ENCODE measurements around the gene FAM135A.
"Not testable (repeated sequence)": the region's sequence is repeated elsewhere in the genome, so short reads cannot be mapped to it uniquely, and the experiment has no call there.

FAM135A gene

GRCh38 chr6:70459699-70460098, 46.4 kb downstream of the FAM135A start:
- not testable (repeated sequence) for DNase-seq (ENCODE audit: low read depth in 2 of 2)

DNA sequence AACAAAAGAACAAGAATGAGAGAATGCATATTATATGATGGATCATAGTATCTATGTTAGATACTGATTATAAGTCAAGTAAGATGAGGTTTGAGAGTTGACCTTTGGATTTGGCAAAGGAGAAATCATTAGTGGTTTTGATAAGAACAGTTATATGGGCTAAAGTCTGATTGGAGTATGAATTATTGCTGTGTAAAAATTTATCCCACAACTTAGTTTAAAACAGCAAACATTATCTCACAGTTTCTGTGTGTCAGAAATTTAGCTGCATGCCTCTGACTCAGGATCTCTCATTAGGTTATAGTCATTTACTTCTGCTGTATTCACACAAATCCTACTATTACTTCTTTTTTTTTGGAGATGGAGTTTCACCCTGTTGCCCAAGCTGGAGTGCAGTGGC, 56.7 kb downstream of the FAM135A start:
- no peak for DNase-seq (ENCODE audit: low read depth in 2 of 2)

- not testable (repeated sequence) for DNase-seq (ENCODE audit: low read depth in 2 of 2)
Observed at GRCh38 chr6:70470510-70470909, 57.2 kb downstream of the FAM135A start.

DNA sequence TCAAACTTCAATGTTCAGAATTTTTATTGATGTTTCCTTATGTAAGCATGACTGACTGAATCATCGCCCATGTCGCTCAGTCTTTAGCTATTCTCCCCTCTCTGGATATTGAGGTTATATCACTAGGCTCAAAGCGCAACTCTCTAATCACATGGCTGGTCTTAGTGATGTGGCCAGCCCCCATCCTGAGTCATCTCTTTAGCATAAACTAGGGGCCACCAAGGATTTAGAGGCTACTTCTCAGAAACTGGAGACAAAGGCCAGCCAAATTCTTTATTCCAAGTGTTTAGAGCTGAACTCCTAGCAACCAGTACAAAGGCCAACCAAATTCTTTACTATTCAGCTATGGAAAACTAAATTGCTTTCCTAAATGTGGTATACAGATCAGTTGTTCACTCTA, 61.4 kb downstream of the FAM135A start:
- DNase-seq (ENCODE audit: low read depth in 2 of 2) = no peak

DNA sequence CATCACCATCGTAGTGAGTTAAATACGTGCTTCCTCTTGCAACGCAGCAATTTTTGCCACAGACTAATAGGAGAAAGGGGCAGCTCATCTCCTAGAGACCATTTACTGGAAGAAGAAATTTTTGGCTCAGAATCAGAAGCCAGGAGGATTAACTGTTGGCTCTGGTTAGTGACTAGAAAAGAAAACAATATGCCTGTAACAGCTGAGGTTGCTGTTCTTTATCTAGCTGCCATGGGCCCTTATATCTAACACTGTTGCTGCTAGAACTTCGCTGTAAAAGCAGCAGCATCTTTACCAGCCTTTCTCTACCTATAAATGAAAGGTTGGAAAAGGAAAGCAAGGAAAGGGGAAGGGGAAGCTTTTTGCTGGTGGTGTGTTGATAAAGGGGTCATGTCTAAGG, 65.9 kb downstream of the FAM135A start:
- DNase-seq (ENCODE audit: low read depth in 2 of 2) = no peak

DNA sequence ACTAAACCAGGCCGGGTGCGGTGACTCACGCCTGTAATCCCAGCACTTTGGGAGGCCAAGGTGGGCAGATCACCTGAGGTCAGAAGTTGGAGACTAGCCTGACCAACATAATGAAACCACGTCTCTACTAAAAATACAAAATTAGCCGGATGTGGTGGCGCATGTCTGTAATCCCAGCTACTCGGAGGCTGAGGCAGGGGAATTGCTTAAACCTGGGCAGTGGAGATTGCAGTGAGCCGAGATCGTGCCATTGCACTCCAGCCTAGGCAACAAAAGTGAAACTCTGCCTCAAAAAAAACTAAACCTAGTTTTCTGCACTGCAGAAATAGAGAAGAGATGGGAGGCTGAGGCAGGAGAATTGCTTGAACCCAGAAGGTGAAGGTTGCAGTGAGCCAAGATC, 73.3 kb downstream of the FAM135A start:
- not testable (repeated sequence) for DNase-seq (ENCODE audit: low read depth in 2 of 2)

DNA sequence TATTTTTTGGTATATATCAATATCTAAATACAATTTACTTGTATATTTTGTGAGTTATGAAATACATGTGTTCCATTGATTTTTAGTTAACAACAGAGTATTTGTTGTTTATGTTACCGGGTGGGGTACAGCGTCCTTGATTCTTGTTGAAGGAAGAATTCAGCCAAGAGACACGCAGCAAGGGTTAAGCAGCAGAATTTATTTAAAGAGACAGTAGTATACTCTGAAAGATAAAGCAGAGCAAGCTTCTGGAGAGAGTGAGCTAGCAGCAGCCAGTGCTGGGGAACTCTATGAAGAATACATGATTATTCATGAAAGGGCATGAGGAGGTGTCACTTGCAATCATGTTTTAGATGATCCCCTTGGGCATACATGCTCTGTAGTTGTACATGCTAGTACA, 76.1 kb downstream of the FAM135A start:
- DNase-seq (ENCODE audit: low read depth in 2 of 2) = no peak

GRCh38 chr6:70494833-70495232, 81.5 kb downstream of the FAM135A start:
- DNase-seq (ENCODE audit: low read depth in 2 of 2) = no peak

GRCh38 chr6:70495790-70496189, 82.5 kb downstream of the FAM135A start:
- DNase-seq (ENCODE audit: low read depth in 2 of 2) = not testable (repeated sequence)

GRCh38 chr6:70502484-70502883, 89.2 kb downstream of the FAM135A start:
- no peak for DNase-seq (ENCODE audit: low read depth in 2 of 2)

DNA sequence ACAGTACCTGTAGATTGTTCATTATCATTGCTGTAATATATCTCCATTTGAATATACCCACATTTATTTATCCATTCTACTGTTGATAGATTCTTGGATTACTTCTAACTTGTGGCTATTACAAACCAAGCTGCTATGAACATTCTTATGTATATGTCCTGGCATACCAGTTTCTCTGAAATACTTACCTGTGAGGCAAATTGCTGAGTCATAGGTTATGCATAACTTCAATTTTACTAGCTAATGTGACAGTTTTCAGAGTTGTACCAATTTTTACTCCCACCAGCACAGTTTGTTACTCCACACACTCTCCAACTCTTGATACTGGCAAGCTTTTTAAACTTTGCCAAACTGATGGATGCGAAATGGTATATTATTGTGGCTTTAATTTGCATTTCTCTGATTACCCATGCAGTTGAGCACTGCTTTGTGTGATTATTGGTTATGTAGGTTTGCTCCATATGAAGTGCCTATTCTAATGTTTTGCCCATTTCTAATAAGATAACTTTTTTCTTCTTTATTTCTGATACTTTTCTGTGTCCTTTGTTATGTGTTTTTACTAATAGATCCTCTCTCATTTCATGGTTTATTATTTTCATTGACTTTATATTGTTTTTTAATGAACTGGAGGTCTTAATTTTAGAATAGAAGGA, 90.6 kb downstream of the FAM135A start:
- no peak for DNase-seq (ENCODE audit: low read depth in 2 of 2)

- no peak for DNase-seq (ENCODE audit: low read depth in 2 of 2)
Observed at GRCh38 chr6:70506321-70506720, 93.0 kb downstream of the FAM135A start.

DNA sequence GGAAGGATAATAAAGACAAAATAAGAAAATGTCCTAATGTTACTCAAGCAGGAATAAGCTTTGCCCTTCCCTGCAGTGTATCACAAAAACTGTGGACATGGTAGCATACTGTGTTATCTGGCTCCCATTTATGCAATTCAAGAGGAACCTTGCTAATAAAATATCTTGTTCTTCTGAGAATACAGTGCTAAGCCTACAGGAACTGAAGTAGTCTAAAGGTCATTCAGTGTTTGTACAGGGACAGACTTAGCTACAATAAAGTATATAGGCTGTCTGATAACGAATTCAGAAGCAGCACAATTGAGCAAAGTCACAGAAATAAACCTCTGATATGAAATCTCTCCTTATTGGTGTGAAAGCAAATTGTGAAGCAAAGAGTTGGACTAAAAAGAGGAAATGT, 93.9 kb downstream of the FAM135A start:
- DNase-seq (ENCODE audit: low read depth in 2 of 2) = no peak

- DNase-seq (ENCODE audit: low read depth in 2 of 2) = no peak
Observed at GRCh38 chr6:70508953-70509352, 95.6 kb downstream of the FAM135A start.

DNA sequence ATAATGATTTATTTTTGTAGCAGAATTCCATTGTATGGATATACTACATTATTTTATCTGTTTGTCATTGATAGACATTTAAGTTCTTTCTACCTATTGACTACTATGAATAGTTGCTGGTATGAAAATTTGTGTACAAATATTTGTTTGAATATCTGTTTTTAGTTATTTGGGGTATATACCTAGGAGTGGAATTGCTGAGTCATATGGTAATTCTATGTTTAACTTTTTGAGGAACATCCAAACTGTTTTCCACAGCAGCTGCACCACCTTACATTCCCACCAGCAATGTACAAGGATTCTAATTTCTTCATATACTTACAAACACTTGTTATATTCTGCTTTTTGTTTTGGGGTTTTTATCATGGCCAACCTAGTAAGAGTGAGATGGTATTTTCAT, 97.3 kb downstream of the FAM135A start:
- DNase-seq (ENCODE audit: low read depth in 2 of 2) = no peak

DNA sequence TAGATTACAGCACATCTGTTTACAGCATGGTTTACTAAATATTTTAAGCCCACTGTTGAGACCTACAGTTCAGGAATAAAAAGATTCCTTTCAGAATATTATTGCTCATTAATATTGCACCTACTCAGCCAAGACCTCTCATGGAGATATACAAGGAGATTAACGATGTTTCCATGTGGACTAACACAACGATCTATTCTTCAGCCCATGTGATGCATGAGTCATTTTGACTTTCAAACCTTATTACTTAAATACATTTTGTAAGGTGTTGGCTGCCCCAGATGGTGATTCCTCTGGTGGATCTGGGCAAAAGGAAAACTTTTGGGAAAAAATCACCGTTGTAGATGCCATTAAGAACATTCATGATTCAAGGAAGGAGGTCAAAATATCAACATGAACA, 105.4 kb downstream of the FAM135A start:
- no peak for DNase-seq (ENCODE audit: low read depth in 2 of 2)

DNA sequence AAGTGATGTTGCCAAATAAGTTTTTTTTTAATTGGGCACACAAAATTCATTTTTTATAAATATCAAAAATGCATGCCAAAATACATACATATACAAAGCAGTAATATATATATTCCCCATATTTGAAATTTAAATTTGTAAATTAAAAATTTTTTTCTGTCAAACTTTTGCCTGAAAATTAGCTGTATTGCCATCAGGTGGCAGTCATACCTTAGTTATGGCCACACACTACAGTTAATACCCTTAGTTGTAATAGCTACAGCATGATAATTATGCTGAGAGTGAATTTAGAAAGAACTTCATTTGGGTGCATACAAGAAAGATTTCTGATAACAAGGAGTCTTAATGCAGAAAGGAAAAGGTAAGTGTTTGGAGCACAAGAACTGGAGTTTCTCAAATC, 107.3 kb downstream of the FAM135A start:
- no peak for DNase-seq (ENCODE audit: low read depth in 2 of 2)

GRCh38 chr6:70524721-70525286, 111.5 kb downstream of the FAM135A start:
- no peak for DNase-seq (ENCODE audit: low read depth in 2 of 2)

DNA sequence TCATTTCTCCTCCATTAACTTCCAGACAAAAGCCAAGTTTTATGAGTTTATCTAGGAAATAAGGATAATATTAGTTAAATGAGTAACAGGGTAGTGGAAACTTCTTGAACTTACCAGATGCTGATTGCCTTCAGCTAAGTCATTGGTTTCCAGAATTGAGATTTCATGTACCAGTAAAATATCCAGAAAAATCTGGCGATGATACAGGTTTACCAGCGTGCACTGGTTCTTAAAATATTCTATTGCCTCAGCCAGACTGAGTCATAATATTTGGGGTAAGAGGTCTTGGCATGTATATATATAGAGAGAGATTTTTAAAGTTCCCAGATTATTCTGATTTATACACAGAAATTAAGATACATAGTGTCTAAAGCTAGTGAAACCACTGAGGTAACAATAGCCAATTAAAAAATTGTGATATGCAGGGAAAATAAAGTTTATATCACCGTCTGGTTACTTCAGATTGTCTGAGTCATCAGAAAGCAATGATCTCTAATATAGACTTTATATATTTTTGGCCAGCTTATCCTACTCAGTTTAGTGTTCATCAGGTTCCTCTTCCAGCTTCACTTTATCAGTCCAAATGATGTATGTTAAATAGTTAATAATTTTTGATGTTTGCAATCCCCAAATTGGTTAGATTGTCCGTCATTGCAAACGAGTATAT, 113.9 kb downstream of the FAM135A start:
- no peak for DNase-seq (ENCODE audit: low read depth in 2 of 2)

GRCh38 chr6:70530023-70530422, 116.7 kb downstream of the FAM135A start:
- DNase-seq (ENCODE audit: low read depth in 2 of 2) = no peak

GRCh38 chr6:70531133-70531532, 117.8 kb downstream of the FAM135A start:
- no peak for DNase-seq (ENCODE audit: low read depth in 2 of 2)

DNA sequence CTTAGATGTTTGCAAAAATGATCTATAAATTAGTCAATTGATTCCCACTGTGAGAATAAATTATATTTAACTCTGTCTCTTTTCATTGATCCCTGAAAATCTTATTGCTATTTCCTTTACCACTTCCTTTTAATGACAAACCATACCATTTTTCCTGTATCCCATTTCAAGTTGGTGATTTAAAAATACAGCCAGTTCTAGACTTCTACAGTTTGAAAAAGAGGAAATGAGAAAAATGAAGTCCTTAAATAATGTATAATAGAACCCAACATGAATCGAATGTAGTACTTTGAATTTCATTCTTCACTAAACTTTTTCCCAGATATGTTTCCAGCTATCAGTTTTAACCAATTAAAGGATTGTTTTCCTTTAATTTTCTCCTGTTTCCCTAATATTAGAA, 124.0 kb downstream of the FAM135A start:
- DNase-seq (ENCODE audit: low read depth in 2 of 2) = no peak

GRCh38 chr6:70538376-70538775, 125.1 kb downstream of the FAM135A start:
- DNase-seq (ENCODE audit: low read depth in 2 of 2) = no peak

All from stimulated activated CD8-positive, alpha-beta memory T cell treated with anti-CD3 and anti-CD28 coated beads, Interleukin-15, amount 100 ng/mL, for 48 hours (primary cell).